Measurements from ENCODE around the gene SYP.

Gene SYP

DNA sequence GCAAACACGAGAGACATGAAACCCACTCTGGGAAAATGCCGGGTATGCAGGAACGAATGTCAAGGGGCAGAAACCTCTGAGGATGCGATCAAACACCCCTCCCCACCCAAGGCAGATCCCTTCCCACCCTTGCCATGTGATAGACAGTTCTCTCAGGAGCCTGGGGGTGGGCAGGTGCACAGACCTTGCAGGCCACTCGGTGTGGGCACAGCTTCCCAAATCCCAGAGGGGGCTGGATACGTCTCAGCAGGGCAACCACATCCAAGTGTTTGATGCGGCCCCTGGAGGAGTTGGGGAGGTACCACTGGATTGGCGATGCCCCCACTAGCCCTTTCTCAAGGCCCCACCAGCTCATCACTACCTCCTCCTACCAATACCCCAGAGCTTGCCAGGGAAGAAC is 10.4 kb upstream of the SYP start:
- H3K27ac ChIP-seq = no peak overlapping the region
- TF ChIP-seq CTCF (IDR thresholded peaks at IDR 0.05) = no peak
- no peak for TF ChIP-seq ZFX (IDR thresholded peaks at IDR 0.05; ENCODE audit: borderline replicate concordance)

- no peak for TF ChIP-seq ZFX (IDR thresholded peaks at IDR 0.05; ENCODE audit: borderline replicate concordance)
- no peak for TF ChIP-seq CTCF (IDR thresholded peaks at IDR 0.05)
Measured at GRCh38 chrX:49209434-49210251, 9.7 kb upstream of the SYP start.

DNA sequence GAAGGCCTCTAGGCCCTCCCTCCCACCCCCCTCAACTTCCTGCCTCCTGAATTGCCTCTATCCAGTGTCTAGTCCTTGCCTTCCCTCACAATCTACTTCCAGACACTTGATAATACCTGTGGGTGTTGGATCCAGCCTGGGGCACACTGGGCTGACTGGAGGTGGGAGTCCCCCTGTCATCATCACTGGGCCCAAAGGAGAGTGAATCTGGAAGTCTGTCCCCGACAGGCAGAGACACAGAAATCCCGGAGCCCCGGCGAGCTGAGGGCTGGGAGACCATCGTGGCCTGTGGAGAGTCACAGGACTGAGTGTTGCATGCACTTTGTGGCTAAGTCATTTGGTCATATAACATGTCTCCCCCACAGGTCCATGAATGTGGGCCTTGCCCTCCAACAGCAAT is 8.4 kb upstream of the SYP start:
- no peak overlapping the region for H3K27ac ChIP-seq
- no peak for TF ChIP-seq CTCF (IDR thresholded peaks at IDR 0.05)
- no peak for TF ChIP-seq ZFX (IDR thresholded peaks at IDR 0.05; ENCODE audit: borderline replicate concordance)

More at GRCh38 chrX:49209434-49210251, 9.7 kb upstream of the SYP start:
- H3K27ac ChIP-seq = no peak overlapping the region

DNA sequence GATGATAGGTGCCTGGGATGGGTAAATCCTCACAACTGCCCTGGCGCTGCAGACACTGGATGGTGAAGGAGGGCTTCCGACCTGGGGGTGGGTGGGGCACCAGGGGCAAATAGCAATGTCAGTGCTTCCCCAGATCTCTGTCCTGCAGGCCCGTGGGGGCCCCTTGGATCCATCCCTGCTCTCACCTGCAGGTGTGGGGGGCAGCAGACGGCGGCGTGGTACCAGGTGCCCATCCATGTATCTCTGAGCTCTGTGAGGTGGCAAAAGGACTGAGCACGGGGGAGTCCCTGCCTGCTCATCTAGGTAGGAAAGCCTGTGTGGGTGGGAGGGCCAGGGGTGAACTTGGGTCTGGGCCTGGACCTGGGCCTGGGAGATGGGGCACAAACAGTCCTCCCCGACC is 6.5 kb upstream of the SYP start:
- no peak overlapping the region for H3K27ac ChIP-seq
- no peak for TF ChIP-seq ZFX (IDR thresholded peaks at IDR 0.05; ENCODE audit: borderline replicate concordance)
- no peak for TF ChIP-seq CTCF (IDR thresholded peaks at IDR 0.05)

GRCh38 chrX:49205443-49205842 is 5.5 kb upstream of the SYP start:
- no peak for TF ChIP-seq CTCF (IDR thresholded peaks at IDR 0.05)
- no peak for TF ChIP-seq ZFX (IDR thresholded peaks at IDR 0.05; ENCODE audit: borderline replicate concordance)
- H3K27ac ChIP-seq = no peak overlapping the region

GRCh38 chrX:49204709-49205108 is 4.7 kb upstream of the SYP start:
- TF ChIP-seq CTCF (IDR thresholded peaks at IDR 0.05) (no peak), ZFX (IDR thresholded peaks at IDR 0.05; ENCODE audit: borderline replicate concordance) (no peak)

DNA sequence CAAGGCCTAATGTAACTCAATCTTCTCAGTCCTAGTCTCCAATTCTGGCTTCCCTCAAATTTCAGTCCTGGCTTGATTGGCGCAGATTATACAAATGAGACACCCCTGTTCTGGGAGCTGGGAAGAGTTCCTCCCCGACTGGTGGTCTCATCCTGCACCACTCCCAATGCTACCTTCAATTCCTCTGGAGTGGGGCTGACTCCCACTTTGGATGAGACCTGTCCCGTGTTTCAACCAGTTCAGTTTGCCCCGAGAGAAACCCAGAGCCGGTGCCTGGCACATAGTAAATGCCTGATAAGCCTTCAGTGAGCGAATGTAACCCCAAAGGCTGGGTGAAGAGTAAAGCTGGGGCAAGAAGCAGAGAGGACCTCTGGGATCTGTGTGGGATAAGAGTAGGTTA is 4.0 kb upstream of the SYP start:
- no peak overlapping the region for H3K27ac ChIP-seq
- TF ChIP-seq CTCF (IDR thresholded peaks at IDR 0.05) (no peak), ZFX (IDR thresholded peaks at IDR 0.05; ENCODE audit: borderline replicate concordance) (no peak)

More at GRCh38 chrX:49204709-49205108, 4.7 kb upstream of the SYP start:
- H3K27ac ChIP-seq = no peak overlapping the region
